GM21737 (cell line): ENCODE measurements around the gene CA11.

ENCODE experiments used
- ATAC-seq: cut with Tn5 transposase; IDR thresholded peaks from one replicate; pipeline ENCODE4 v1.9.1; 2021; ENCODE audit warnings: mild to moderate bottlenecking, moderate library complexity; ENCODE audit not compliant: unreplicated experiment

CA11 gene

DNA sequence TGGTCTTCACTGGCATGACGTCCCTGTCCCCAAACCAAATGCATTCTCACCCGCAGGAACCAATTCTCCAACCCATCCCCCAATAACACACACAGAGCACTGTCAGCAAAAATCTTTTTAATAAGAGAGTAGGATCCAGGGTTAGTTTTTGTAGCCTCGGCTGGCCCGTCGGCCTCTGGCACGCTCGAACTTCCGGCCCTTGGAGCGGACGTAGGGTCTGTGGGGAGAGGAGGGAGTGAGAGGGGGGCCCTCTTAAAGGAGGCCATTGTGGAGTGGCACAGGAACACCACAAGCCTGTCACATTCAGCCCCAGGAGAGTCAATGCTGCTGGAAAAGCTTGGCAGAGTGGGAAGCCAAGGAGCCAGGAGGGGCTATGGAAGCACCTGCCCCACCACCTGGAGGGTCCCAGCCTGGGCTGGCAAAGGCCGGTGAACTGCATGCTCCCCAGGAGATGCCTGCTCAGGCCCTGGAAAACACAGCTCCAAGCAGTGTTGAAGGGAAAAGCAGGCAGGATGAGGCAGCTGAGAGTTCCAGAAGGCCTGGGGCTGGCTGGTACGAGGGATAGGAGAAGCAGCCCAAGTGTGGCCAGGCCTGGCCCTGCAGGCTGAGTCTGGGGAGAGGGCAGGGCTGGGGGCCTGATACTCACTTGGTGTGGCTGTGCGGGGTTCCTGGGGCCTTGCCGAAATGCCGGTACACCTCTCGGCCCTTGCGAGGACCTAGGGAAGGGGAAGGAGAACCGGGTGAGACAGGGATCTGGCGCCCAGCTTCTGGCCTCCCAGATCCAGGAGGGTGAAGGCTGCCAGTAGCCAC is 30.6 kb downstream of the CA11 start:
- ATAC-seq: no peak

DNA sequence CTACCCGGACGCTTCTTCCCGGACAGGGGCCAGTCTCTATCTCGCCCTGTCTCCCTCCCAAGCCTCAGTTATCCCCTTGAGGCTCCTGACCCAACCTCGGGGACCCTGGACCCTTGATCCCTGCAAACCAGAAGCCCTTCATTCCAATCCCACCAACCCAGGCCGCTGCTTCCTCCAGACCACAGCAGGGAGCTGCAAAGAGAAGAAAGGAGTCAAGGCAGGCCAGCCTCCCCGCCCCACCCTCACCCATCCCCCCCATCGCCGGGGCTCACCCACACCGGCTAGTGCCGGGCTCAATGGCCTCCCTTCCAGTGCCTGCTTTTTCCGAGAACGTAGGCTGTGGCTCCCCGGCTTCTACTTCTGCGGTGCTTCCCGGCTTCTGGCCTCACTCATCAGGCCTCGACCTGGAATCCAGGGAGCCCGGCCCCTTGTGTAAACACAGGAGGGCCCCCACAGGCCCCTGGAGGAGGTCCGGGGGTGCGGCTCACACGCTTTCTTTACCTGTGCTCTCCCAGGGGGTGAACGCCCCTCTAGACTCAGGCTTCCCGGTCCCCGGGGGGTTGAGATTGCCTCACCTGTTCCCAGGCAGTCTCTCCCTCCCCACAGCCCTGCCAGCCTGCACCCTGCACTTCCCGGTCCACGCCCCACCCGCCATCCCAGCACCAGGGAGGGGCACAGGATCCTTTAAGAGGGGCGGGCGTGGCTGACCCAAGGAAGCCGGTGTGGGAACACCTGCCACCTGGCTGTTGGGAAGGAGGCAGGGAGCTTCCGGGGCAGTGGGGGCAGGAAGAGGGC is 31.4 kb downstream of the CA11 start, which contains the start of gene FAM83E:
TSS of gene FAM83E (minus strand) at position 641 of the 795 bp plus-strand sequence. CDS start 1,704 bp downstream, outside the sequence.
- no peak for ATAC-seq

GRCh38 chr19:48613852-48614435 is 32.0 kb downstream of the CA11 start:
- ATAC-seq: no peak

GRCh38 chr19:48613024-48613851 is 32.7 kb downstream of the CA11 start:
- no peak for ATAC-seq

- no peak for ATAC-seq
Measured at GRCh38 chr19:48611872-48612271, 34.1 kb downstream of the CA11 start.

GRCh38 chr19:48609571-48610108 is 36.3 kb downstream of the CA11 start:
- no peak for ATAC-seq

DNA sequence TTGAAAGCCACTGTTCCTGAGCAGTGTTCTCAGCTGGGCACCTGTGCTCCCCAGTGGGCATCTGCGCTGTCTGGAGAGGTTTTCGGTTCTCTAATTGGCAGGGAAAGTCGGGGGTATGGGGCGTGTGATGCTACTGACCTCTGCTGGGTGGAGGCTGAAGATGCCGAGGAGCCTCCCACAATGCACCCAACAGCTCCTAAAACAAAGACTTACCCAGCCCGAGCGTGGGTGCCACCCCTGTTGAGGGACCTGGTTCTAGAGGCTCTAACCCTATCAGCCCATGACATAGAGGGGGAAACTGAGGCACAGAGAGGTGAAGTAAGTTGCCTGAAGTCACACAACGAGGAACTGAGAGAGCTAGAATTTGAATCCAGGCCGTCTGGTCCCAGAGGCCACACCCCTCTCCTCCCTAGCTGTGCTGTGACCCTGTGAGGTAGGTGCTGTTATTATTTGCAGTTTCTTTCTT is 37.2 kb downstream of the CA11 start:
- ATAC-seq: no peak

- no peak for ATAC-seq
Measured at GRCh38 chr19:48607359-48607755, 38.6 kb downstream of the CA11 start.

GRCh38 chr19:48606463-48607358 is 39.3 kb downstream of the CA11 start, which contains the start of gene SPACA4:
TSS of gene SPACA4 (plus strand) at chr19:48606742. CDS start at chr19:48606979, 237 bp downstream.
- no peak for ATAC-seq

DNA sequence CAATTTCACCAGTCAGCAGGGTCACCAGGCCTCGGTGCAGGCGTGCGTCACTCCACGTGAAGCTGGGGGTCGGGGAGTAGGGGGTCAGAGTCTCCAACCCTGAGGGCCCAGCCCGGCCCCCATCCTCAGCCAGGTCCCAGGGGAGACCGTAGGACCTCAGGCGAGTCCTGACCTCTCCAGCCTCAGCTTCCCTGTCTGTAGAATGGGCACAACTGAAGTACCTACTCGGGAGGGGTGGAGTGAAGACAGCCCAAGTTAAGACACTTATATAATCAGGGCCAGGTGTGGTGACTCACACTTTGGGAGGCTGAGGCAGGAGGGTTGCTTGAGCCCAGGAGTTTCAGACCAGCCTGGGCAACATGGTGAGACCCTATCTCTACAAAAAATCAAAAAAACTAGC is 42.1 kb downstream of the CA11 start:
- ATAC-seq: no peak

GRCh38 chr19:48603449-48603848 is 42.5 kb downstream of the CA11 start:
- ATAC-seq: no peak

GRCh38 chr19:48603001-48603400 is 43.0 kb downstream of the CA11 start:
- no peak for ATAC-seq

GRCh38 chr19:48600679-48601417 is 45.1 kb downstream of the CA11 start:
- ATAC-seq: no peak

GRCh38 chr19:48598996-48599700 is 46.8 kb downstream of the CA11 start:
- ATAC-seq: no peak

DNA sequence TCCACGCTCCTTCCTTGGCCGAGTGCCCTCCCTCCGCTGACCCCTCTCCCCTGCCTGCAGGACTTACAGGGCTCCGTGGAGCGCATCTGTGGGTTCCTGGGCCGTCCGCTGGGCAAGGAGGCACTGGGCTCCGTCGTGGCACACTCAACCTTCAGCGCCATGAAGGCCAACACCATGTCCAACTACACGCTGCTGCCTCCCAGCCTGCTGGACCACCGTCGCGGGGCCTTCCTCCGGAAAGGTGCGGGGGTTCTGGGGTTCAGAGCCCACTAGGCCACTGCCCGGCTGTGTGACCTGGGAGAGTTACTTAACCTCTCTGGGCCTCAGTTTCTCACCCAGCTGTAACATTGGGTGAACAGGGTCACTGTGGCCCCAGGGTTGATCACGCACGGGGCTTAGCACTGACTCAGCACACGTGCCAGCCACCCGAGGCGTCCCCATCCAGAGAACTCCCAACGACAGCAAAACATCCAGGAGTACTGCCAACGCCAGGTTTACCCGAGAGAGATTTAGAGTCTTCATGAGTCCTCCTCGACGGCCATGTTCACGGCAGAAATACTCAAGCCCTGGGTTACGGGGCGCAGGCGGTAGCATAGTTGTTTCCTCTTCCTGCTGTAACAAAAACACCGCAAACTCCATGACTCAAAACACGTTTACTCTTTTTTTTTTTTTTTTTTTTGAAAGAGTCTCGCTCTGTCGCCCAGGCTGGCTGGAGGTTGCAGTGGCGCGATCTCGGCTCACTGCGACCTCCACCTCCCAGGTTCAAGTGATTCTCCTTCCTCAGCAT is 49.1 kb downstream of the CA11 start:
- ATAC-seq: no peak

DNA sequence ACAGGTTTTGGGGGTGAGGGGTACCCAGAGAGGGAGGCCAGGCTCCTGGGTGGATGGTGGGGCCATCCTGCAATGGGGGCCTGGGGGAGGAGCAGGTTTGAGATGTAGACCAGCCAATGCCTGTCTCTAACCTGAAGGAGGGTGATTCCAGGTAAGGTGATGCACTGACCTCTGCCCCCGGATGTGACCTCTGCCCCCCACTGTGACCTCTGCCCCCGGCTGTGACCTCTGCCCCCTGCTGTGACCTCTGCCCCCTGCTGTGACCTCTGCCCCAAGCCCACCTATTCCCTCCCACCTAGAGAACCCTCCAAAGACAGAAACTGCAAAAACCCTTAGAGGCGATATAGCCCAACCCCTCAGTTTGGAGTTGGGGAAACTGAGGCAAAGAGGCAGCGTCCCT is 49.8 kb downstream of the CA11 start:
- no peak for ATAC-seq

- ATAC-seq: no peak
Measured at GRCh38 chr19:48595833-48596232, 50.2 kb downstream of the CA11 start.
